H1 (cell line): Measurements from ENCODE around the gene SOS1. TPM values are rescaled to one million over a fixed set of nuclear protein-coding genes. Genes with fewer than 3 reads are reported as not detected.

Experiments used
- CTCF ChIA-PET: fragments of 300-600 bp; sonication (Branson Sonifier 250); formaldehyde crosslinking; loops from one replicate; lab custom pipeline; 2021; ENCODE audit not compliant: partially characterized antibody; lab: Charles Lee
- POLR2A ChIA-PET: fragments of 300-600 bp; sonication (Branson Sonifier 250); formaldehyde crosslinking; loops from one replicate; lab custom pipeline; 2021; ENCODE audit warnings: inconsistent platforms; ENCODE audit not compliant: partially characterized antibody; lab: Charles Lee
- DNase-seq, 2 experiments: peaks; one replicate each; pipeline versions ENCODE4 v3.0.0 to v3.0.0-alpha.2; 2010 to 2022; ENCODE audit warnings: low spot score in 2 of 2, low read depth in 1 of 2, mixed read lengths in 1 of 2
- FAIRE-seq: peaks from 2 replicates; lab custom pipeline; 2011; peaks lifted over from hg19 to GRCh38; lab: Jason Lieb, UNC
- H2AFZ ChIP-seq: 2 replicates; pipeline ENCODE4 v1.8.1; 2012; ENCODE audit warnings: low read length, inconsistent platforms
- H2AK5ac ChIP-seq: 2 replicates; pipeline ENCODE4 v1.6.1; 2013; ENCODE audit warnings: low read depth, low read length
- H2BK120ac ChIP-seq: replicated peaks from 2 replicates; pipeline ENCODE3; 2013; ENCODE audit warnings: low read depth, low read length, inconsistent platforms
- H2BK12ac ChIP-seq: 2 replicates; pipeline ENCODE4 v1.6.1; 2013; ENCODE audit warnings: low read depth, low read length
- H2BK15ac ChIP-seq: 2 replicates; pipeline ENCODE4 v1.6.1; 2013; ENCODE audit warnings: low read length
- H2BK20ac ChIP-seq: 2 replicates; pipeline ENCODE4 v1.6.1; 2013; ENCODE audit warnings: low read length
- H2BK5ac ChIP-seq: 2 replicates; pipeline ENCODE4 v1.6.1; 2013; ENCODE audit warnings: low read depth, low read length
- H3K14ac ChIP-seq: 2 replicates; pipeline ENCODE4 v1.6.1; 2013; ENCODE audit warnings: inconsistent platforms; ENCODE audit not compliant: insufficient read length
- H3K18ac ChIP-seq: 2 replicates; pipeline ENCODE4 v1.6.1; 2013; ENCODE audit warnings: low read length; ENCODE audit errors: extremely low read depth
- H3K23ac ChIP-seq: 2 replicates; pipeline ENCODE4 v1.6.1; 2013; ENCODE audit warnings: inconsistent platforms; ENCODE audit not compliant: insufficient read length
- H3K23me2 ChIP-seq: 2 replicates; pipeline ENCODE4 v1.6.1; 2013; ENCODE audit warnings: low read depth, low read length
- H3K27ac ChIP-seq: 2 replicates; pipeline ENCODE4 v1.6.1; 2011; ENCODE audit warnings: low read depth, low read length, inconsistent platforms
- H3K27me3 ChIP-seq, 4 experiments: replicated peaks in 1 of 4; 1 replicate in 1 of 4; 2 replicates in 3 of 4; pipeline versions ENCODE4 v1.6.1 to v1.8.1; 2011 to 2013; ENCODE audit warnings: low read length in 3 of 4, mild to moderate bottlenecking in 3 of 4, inconsistent platforms in 2 of 4, mixed read lengths in 2 of 4, moderate library complexity in 1 of 4; ENCODE audit not compliant: control insufficient read depth in 3 of 4, insufficient read depth in 3 of 4; ENCODE audit errors: extremely low read depth in 1 of 4
- H3K36me3 ChIP-seq, 4 experiments: 2 replicates each; pipeline versions ENCODE4 v1.6.1 to v1.8.1; 2011 to 2013; ENCODE audit warnings: mild to moderate bottlenecking in 4 of 4, low read length in 3 of 4, moderate library complexity in 2 of 4, control low read depth in 1 of 4, inconsistent platforms in 1 of 4; ENCODE audit not compliant: insufficient read depth in 4 of 4, control insufficient read depth in 2 of 4
- H3K4ac ChIP-seq: replicated peaks from 2 replicates; pipeline ENCODE3; 2013; ENCODE audit warnings: low read length, low read depth, mixed read lengths, inconsistent platforms; ENCODE audit not compliant: insufficient read length
- H3K4me1 ChIP-seq, 4 experiments: replicated peaks in 1 of 4; 1 replicate in 1 of 4; 2 replicates in 3 of 4; pipeline versions ENCODE4 v1.6.1 to v1.8.1; 2011 to 2013; ENCODE audit warnings: low read length in 3 of 4, inconsistent platforms in 2 of 4, mixed read lengths in 1 of 4; ENCODE audit not compliant: insufficient read depth in 4 of 4, control insufficient read depth in 3 of 4
- H3K4me2 ChIP-seq, 2 experiments: 2 replicates each; pipeline versions ENCODE4 v1.6.1 to v1.8.1; 2011 to 2013; ENCODE audit warnings: low read depth in 2 of 2, low read length in 2 of 2, control low read depth in 1 of 2, inconsistent platforms in 1 of 2, mild to moderate bottlenecking in 1 of 2; ENCODE audit not compliant: insufficient read depth in 1 of 2
- H3K4me3 ChIP-seq, 4 experiments: fragments of 200-600, 300-600 bp in 1 of 4; sonication (generic), shearing (Covaris generic), sonication (Bioruptor Twin) in 1 of 4; 2 replicates each; pipeline versions ENCODE4 v1.5.1 to v1.8.1; 2011 to 2016; ENCODE audit warnings: low read length in 4 of 4, low read depth in 3 of 4, control low read depth in 2 of 4, inconsistent platforms in 2 of 4, mild to moderate bottlenecking in 2 of 4, mixed read lengths in 1 of 4, moderate library complexity in 1 of 4; ENCODE audit not compliant: insufficient read depth in 2 of 4; ENCODE audit errors: extremely low read depth in 1 of 4
- H3K56ac ChIP-seq: replicated peaks from 2 replicates; pipeline ENCODE3; 2013; ENCODE audit warnings: low read depth, mild to moderate bottlenecking, mixed read lengths, low read length, inconsistent platforms; ENCODE audit not compliant: insufficient read length
- H3K79me1 ChIP-seq: 2 replicates; pipeline ENCODE4 v1.6.1; 2013; ENCODE audit warnings: low read depth, low read length, control low read depth
- H3K79me2 ChIP-seq, 2 experiments: 2 replicates each; pipeline versions ENCODE4 v1.6.1 to v1.8.1; 2012 to 2013; ENCODE audit warnings: low read length in 2 of 2, mild to moderate bottlenecking in 2 of 2, inconsistent platforms in 1 of 2; ENCODE audit not compliant: insufficient read depth in 2 of 2, control insufficient read depth in 1 of 2
- H3K9ac ChIP-seq, 4 experiments: replicated peaks in 1 of 4; 1 replicate in 1 of 4; 2 replicates in 3 of 4; pipeline versions ENCODE4 v1.6.1 to v1.8.1; 2011 to 2013; ENCODE audit warnings: low read depth in 3 of 4, low read length in 3 of 4, control low read depth in 2 of 4, mild to moderate bottlenecking in 2 of 4, moderate library complexity in 2 of 4, inconsistent platforms in 1 of 4; ENCODE audit errors: extremely low read depth in 1 of 4
- H3K9me3 ChIP-seq, 2 experiments: 2 replicates each; pipeline versions ENCODE4 v1.6.1 to v1.8.1; 2012 to 2013; ENCODE audit warnings: mild to moderate bottlenecking in 2 of 2, moderate library complexity in 2 of 2, control low read depth in 1 of 2, inconsistent platforms in 1 of 2, low read depth in 1 of 2, low read length in 1 of 2, mixed read lengths in 1 of 2; ENCODE audit not compliant: insufficient read depth in 2 of 2
- H4K20me1 ChIP-seq, 2 experiments: replicated peaks in 1 of 2; 2 replicates each; pipeline versions ENCODE3 to v1.8.1; 2011 to 2013; ENCODE audit warnings: inconsistent platforms in 2 of 2, low read length in 2 of 2, mild to moderate bottlenecking in 1 of 2; ENCODE audit not compliant: insufficient read depth in 2 of 2, control insufficient read depth in 1 of 2
- H4K5ac ChIP-seq: 2 replicates; pipeline ENCODE4 v1.6.1; 2013; ENCODE audit warnings: low read length, low read depth, mixed read lengths, inconsistent platforms; ENCODE audit not compliant: insufficient read length
- H4K8ac ChIP-seq: 2 replicates; pipeline ENCODE4 v1.8.0; 2013; ENCODE audit warnings: mild to moderate bottlenecking, moderate library complexity, low read length, inconsistent platforms; ENCODE audit not compliant: insufficient read depth; ENCODE audit errors: extremely low read depth
- H4K91ac ChIP-seq: replicated peaks from 2 replicates; pipeline ENCODE3; 2013; ENCODE audit warnings: low read length, mixed read lengths, inconsistent platforms; ENCODE audit not compliant: insufficient read length
- CBX5 ChIP-seq: fragments of 300-800, 300-1000 bp; sonication (generic); IDR thresholded peaks from 2 replicates; pipeline ENCODE4 v1.7.1; 2016; ENCODE audit warnings: antibody characterized with exemption, low read length, low read depth
- CHD2 ChIP-seq: IDR thresholded peaks from 2 replicates; pipeline ENCODE4 v1.6.1; 2012; ENCODE audit warnings: low read length, improper control_type of control experiment
- FOSL1 ChIP-seq: IDR thresholded peaks from 2 replicates; pipeline ENCODE4 v1.6.1; 2011; ENCODE audit warnings: mild to moderate bottlenecking, low read depth, low read length, moderate library complexity; ENCODE audit not compliant: insufficient read depth
- GABPA ChIP-seq: IDR thresholded peaks from 2 replicates; pipeline ENCODE4 v1.6.1; 2011; ENCODE audit warnings: mild to moderate bottlenecking, low read length, moderate library complexity, borderline replicate concordance; ENCODE audit not compliant: insufficient read depth
- MAX ChIP-seq: IDR thresholded peaks from 2 replicates; pipeline ENCODE4 v1.6.1; 2012; ENCODE audit warnings: inconsistent platforms
- RAD21 ChIP-seq, 2 experiments: IDR thresholded peaks in 1 of 2; conservative IDR thresholded peaks in 1 of 2; 2 replicates each; pipeline ENCODE4 v1.6.1; 2011; ENCODE audit warnings: low read depth in 2 of 2, low read length in 2 of 2, improper control_type of control experiment in 1 of 2, inconsistent platforms in 1 of 2, mild to moderate bottlenecking in 1 of 2, moderate library complexity in 1 of 2
- RXRA ChIP-seq: IDR thresholded peaks from 2 replicates; pipeline ENCODE4 v1.6.1; 2011; ENCODE audit warnings: low read depth, mild to moderate bottlenecking, low read length, moderate library complexity; ENCODE audit not compliant: insufficient read depth
- SAP30 ChIP-seq: fragments of 300-600 bp; sonication (generic); IDR thresholded peaks from 2 replicates; pipeline ENCODE4 v1.7.1; 2012; ENCODE audit warnings: low read length, moderate library complexity, mild to moderate bottlenecking, inconsistent platforms; ENCODE audit not compliant: insufficient read depth, insufficient replicate concordance
- SP2 ChIP-seq: IDR thresholded peaks from 2 replicates; pipeline ENCODE4 v1.6.1; 2012; ENCODE audit warnings: mild to moderate bottlenecking, low read length, inconsistent platforms
- SRF ChIP-seq: IDR thresholded peaks from 2 replicates; pipeline ENCODE4 v1.6.1; 2011; ENCODE audit warnings: mild to moderate bottlenecking, low read depth, low read length, moderate library complexity
- TEAD4 ChIP-seq: IDR thresholded peaks from 2 replicates; pipeline ENCODE4 v1.6.1; 2012; ENCODE audit warnings: low read depth, low read length, inconsistent platforms, mixed read lengths
- polyA plus RNA-seq, 7 experiments: library from polyadenylated mRNA; depleted of rRNA in 3 of 7; stranded (reverse) in 5 of 7; unstranded in 2 of 7; fragments of >200 nt in 5 of 7; fragments of 200-250 nt in 2 of 7; gene quantifications; 1 replicate in 5 of 7; 2 replicates in 1 of 7; 4 replicates in 1 of 7; pipeline versions ENCODE4 v1.2.1 to v1.2.3, GENCODE V29; 2011 to 2013; ENCODE audit warnings: missing spikeins in 2 of 7, mixed read lengths in 2 of 7
- total RNA-seq: library from RNA; stranded (reverse); fragmentation: NEBNext Ultra II Directional; extraction: Animal tissue kit (Norgen Biotek cat#: 25700); gene quantifications from 2 replicates; pipeline ENCODE4 v1.2.1, GENCODE V29; 2021

The SOS1 gene
- total and polyA plus RNA-seq, 2 of the 8 experiments (the other 6 are each of a cell fraction or from before 2014, with no cell fraction given): 25.7 to 27.0 TPM

DNA sequence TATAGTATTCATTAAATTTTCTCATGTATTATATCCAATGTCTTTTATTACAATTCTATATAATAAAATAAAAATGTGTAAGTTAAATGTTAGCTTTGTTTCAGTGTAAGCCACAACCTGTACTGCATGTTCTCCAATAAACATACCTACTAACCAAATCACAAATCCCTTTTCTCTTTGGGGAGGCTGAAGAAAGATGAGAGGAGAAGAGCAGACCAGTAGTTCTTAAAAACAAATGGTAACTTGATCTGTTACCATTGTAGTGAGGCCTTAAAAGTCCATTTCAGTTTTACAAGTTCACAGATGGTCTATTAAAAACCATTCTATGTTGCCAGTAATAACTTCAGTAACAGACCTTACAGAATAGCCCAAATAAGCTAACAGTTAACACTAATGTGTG, 100.5 kb downstream of the SOS1 start:
- Histone ChIP-seq H2BK20ac (no peak overlapping the region), H3K56ac (no peak overlapping the region), H3K14ac (no peak overlapping the region), H3K23ac (no peak overlapping the region), H3K4me2 (no peak overlapping the region), H3K4ac (no peak overlapping the region), H3K27me3 (no peaks in the 10 kb centered on the region), H3K9me3 (no peaks in the 10 kb centered on the region), H2BK15ac (no peak overlapping the region), H3K36me3 (no peaks in the 10 kb centered on the region; a peak in 2 of 8 replicates), H2AFZ (no peak overlapping the region), H3K23me2 (no peaks in the 10 kb centered on the region), H3K79me2 (no peaks in the 10 kb centered on the region), H2BK120ac (no peak overlapping the region), H4K5ac (no peak overlapping the region), H3K79me1 (no peaks in the 10 kb centered on the region), H3K18ac (no peak overlapping the region), H3K27ac (no peak overlapping the region), H3K4me3 (no peak overlapping the region), H4K8ac (no peak overlapping the region), H3K4me1 (peaks cover 0 to 4% (median under 1%) of the 10 kb centered on the region in 4 experiments; a peak in 2 of 7 replicates), H4K91ac (no peak overlapping the region), H3K9ac (no peak overlapping the region), H2BK12ac (no peak overlapping the region), H2BK5ac (no peak overlapping the region), H2AK5ac (no peak overlapping the region), H4K20me1 (no peaks in the 10 kb centered on the region)
- ChIA-PET CTCF (interaction anchor here (1.0 to 1.5 kb wide), 4 partner anchors 12 to 73 kb away, joined by 3 to 5 read pairs (median 4); no protein-coding TSS in a partner anchor), POLR2A (interaction anchor here (0.9 to 2.2 kb wide), 3 partner anchors 8 to 269 kb away, joined by 3 to 6 read pairs (median 3); partner anchors contain the start of gene SRSF7)
- FAIRE-seq (no peak), DNase-seq (no peak)
- TF ChIP-seq FOSL1 (no peak), TEAD4 (no peak), GABPA (no peak), CBX5 (no peak), SAP30 (no peak), RAD21 (IDR thresholded peaks at IDR 0.05 in 1 of 2, conservative IDR thresholded peaks at IDR 0.05 in 1 of 2; ENCODE audit: low read depth in 2 of 2, low read length in 2 of 2) (no peak), SP2 (no peak), MAX (no peak), SRF (no peak), CHD2 (no peak), RXRA (no peak)
